ENCODE measurements around the gene MARK4.

Gene MARK4

GRCh38 chr19:45345506-45345860, 94.4 kb downstream of the MARK4 start:
- no peak for TF ChIP-seq TCF4 (CRISPR knock-in tag; IDR thresholded peaks at IDR 0.05; ENCODE audit: borderline replicate concordance)
- no peak for TF ChIP-seq OSR1 (CRISPR knock-in tag; IDR thresholded peaks at IDR 0.05)
- TF ChIP-seq ZFP30 (CRISPR knock-in tag; IDR thresholded peaks at IDR 0.05): no peak
- TF ChIP-seq ISL1 (CRISPR knock-in tag; IDR thresholded peaks at IDR 0.05): no peak
- no peak for TF ChIP-seq PATZ1 (CRISPR knock-in tag; IDR thresholded peaks at IDR 0.05; ENCODE audit: borderline replicate concordance)
- TF ChIP-seq GLIS3 (CRISPR knock-in tag; IDR thresholded peaks at IDR 0.05): no peak
- TF ChIP-seq POU6F1 (CRISPR knock-in tag; IDR thresholded peaks at IDR 0.05; ENCODE audit: borderline replicate concordance, low read depth): no peak
- TF ChIP-seq PPARA (CRISPR knock-in tag; IDR thresholded peaks at IDR 0.05; ENCODE audit: borderline replicate concordance): no peak
- no peak for TF ChIP-seq BACH2 (CRISPR knock-in tag; IDR thresholded peaks at IDR 0.05; ENCODE audit: borderline replicate concordance)
- no peak for TF ChIP-seq SNAI2 (CRISPR knock-in tag; IDR thresholded peaks at IDR 0.05)
- no peak for TF ChIP-seq ZFP3 (CRISPR knock-in tag; IDR thresholded peaks at IDR 0.05)
- TF ChIP-seq CSDC2 (CRISPR knock-in tag; IDR thresholded peaks at IDR 0.05): no peak
- TF ChIP-seq RARB (CRISPR knock-in tag; IDR thresholded peaks at IDR 0.05): no peak
- TF ChIP-seq TOX (CRISPR knock-in tag; IDR thresholded peaks at IDR 0.05; ENCODE audit: borderline replicate concordance): no peak
- TF ChIP-seq ZC3H10 (CRISPR knock-in tag; IDR thresholded peaks at IDR 0.05): no peak
- no peak for TF ChIP-seq CREB5 (CRISPR knock-in tag; IDR thresholded peaks at IDR 0.05; ENCODE audit: low read depth)
- no peak for ATAC-seq

GRCh38 chr19:45346449-45346848, 95.4 kb downstream of the MARK4 start:
- ATAC-seq: no peak
- TF ChIP-seq CREB5 (CRISPR knock-in tag; IDR thresholded peaks at IDR 0.05; ENCODE audit: low read depth) (no peak), POU6F1 (CRISPR knock-in tag; IDR thresholded peaks at IDR 0.05; ENCODE audit: borderline replicate concordance, low read depth) (no peak), GLIS3 (CRISPR knock-in tag; IDR thresholded peaks at IDR 0.05) (no peak), CSDC2 (CRISPR knock-in tag; IDR thresholded peaks at IDR 0.05) (no peak), CSRNP3 (CRISPR knock-in tag; IDR thresholded peaks at IDR 0.05) (no peak), ZC3H10 (CRISPR knock-in tag; IDR thresholded peaks at IDR 0.05) (no peak), PATZ1 (CRISPR knock-in tag; IDR thresholded peaks at IDR 0.05; ENCODE audit: borderline replicate concordance) (no peak), ZFP30 (CRISPR knock-in tag; IDR thresholded peaks at IDR 0.05) (no peak), SNAI2 (CRISPR knock-in tag; IDR thresholded peaks at IDR 0.05) (no peak), ISL1 (CRISPR knock-in tag; IDR thresholded peaks at IDR 0.05) (no peak), TSHZ2 (CRISPR knock-in tag; IDR thresholded peaks at IDR 0.05) (no peak), ZNF70 (CRISPR knock-in tag; IDR thresholded peaks at IDR 0.05) (no peak), RARB (CRISPR knock-in tag; IDR thresholded peaks at IDR 0.05) (no peak), OSR1 (CRISPR knock-in tag; IDR thresholded peaks at IDR 0.05) (no peak), ZNF565 (CRISPR knock-in tag; conservative IDR thresholded peaks at IDR 0.05; ENCODE audit: low read depth) (no peak), TOX (CRISPR knock-in tag; IDR thresholded peaks at IDR 0.05; ENCODE audit: borderline replicate concordance) (no peak)
